ENCODE measurements around the gene KIAA1958.

Gene KIAA1958

DNA sequence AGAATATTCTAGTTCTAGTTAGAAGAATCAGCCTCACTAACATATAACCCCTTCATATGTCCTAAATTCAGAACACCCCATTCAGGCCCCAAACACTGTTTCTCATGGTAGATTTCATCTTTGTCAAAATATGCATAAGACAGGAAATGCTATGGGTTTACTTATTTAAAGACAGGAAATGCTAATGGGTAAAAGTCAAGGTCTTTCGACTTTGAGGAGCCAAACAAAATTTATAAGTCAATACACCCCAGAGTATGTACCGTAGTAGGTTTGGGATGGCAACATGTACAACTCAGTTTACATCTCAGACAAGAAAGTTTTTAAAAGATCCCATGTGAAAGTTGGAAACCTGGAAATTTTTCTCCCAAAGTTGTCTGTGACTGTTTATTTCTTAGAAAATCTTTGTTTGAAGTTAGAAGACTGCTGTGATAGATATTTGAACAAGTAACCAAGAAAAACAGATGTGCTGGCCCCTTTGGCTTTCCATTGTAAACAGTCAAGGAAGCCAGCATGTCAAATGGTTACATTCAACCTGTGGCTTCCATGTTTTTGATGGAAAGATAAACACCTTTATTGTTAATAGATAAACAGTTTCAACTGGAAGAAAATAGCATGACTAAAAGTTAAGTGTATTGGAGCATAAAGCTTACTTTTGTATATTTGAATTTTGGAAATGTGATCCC, 129.1 kb downstream of the KIAA1958 start:
- FAIRE-seq = no peak

DNA sequence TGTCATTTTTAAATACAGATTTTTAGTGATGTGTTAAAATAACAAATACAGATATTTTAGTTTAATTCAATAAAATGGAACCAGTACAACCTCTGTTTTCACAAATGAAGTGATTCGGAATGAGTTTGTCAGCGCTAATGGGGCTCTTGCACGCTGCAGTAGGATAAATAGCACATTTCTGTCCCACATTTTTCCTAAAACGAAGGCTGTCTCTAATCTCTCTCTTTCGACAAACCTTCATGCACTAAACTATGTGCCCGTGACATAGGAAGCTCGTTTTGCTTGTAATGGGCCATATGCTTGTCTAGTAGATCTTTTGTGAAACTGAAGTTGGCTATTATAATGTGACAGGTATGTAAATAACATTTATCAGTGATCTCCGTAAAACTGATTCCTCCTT, 130.7 kb downstream of the KIAA1958 start:
- FAIRE-seq = no peak

DNA sequence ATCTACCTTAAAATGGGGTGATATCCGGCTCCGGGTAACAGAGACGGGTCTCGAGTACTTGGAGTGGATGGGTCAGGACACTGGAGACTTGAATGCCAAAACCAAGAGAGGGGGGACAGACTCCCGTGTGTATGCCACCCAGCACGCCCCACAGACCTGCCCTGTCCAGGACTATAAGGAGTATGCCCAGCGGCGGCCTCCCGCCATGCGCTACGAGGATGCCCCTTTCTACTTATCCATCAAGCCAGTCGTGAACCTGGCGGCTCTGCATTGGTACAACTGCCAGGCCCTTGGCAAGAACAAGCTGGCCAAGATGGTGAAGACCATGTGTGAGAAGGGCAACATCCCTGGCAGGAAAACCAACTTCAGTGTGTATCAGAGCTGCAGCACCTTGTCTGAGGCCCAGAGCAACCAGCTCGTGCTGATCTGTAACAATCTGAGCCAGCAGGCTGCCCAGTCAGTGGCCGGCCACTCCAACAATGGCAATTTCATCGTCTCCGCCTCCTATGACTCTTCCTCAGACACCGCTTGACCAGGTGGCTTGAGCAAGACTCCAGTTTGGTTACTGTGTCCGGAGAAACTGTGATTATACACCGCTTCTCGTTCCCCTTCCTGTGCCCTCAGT, 131.9 kb downstream of the KIAA1958 start:
- no peak for FAIRE-seq

DNA sequence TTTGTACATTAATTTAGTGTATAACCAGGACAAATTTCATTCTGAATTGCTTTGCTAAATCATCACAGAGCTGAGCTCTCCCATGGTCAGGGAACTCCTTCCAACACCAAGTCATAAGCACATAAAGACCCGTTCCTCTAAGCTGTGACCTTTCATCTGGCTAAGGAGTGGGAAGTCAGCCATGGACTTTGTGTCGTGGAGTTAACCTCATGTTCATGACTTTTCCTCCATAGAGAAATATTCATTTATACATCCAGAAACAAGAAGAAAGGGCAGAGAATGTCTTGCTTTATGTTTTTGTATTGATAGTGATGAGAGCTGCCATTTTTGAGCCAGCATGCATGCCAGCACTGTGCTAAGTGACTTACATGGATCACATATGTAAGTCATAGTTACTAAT, 133.8 kb downstream of the KIAA1958 start:
- FAIRE-seq = no peak

DNA sequence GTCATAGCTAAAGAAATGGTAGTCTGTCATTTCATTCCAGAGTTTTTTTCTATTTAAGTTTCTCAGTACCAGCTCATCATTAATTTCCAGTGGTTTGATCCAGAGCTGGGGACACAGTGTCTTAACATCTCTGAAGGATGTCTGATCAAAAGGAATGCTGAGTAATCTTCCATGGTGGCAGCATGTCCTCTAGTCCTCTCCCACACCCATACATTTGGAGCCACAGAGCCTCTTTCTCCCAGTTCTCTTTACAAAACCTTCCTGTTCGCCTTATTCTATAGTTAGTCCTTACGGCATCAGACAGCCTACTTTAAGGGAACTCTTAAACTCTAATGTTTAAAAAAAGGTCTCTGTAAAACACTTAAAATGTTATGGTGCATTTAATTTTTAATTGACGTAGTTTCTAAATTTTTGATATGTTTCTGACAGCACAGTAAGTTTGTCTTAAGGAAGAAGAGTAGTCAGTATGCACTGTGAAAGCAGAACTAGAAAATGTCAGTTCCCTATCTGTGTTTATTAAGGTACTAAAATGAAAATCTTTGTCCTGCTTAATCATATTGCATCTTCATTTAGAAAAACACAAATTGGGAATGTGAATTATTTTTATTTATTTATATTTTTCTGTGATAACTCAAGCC, 134.5 kb downstream of the KIAA1958 start:
- FAIRE-seq = no peak

DNA sequence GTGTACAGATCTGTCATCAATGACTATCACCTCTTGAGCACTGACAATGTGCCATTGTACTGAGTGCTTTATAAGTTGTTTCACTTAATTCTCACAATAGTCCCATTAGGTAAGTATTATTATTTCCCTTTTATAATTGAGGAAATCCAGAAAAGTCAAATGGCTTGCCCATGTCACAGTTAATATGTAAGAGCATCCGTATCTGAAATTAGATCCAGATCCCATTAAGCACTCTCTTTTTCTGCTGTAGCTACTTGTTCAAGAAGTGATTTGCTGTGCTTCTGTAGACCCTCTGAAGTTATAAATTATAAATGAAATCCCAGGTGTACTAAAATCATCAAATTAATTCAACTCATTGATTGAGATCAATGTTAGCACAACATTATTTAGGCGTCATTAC, 136.6 kb downstream of the KIAA1958 start:
- FAIRE-seq = no peak

DNA sequence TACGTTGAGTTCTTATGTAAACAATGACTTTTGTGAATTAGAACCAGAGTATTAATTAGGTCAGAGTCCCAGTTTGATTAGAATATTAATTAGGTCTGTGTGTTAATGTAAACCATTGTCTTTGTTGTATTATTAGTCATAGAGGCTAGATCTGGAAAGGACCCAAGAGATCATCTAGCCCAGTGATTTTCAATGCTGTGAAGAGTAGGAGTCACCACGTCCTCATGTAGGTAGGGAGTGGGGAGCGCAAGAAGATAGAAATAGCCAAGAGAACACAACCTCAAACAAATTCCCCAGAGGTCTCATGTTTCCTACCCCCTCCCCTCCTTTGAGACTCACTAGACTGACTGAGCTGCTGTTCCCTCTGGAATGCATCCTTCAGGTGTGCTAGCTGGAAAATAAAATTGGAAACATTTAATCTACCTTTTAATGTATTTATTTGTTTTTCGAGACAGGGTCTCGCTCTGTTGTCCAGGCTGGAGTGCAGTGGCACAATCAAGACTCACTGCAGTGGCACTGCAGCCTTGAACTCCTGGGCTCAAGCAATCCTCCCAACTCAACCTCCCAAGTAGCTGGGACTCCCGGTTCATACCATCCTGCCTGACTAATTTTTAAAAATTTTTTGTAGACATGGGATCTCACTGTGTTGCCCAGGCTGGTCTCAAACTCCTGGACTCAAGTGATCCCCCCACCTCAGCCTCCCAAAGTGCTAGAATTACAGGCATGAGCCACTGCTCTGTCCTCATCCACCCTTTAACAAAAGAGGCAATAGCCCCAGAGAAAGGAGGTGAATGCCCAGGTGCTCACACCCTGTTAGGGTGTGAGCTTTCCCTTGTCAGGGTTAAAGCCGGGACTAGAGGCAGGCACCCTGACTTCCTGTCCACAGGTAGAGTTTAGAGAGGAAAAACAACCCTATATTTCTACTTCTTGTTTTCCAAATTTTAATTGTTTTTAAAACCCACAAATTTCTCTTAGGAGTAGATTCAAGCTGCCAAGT, 138.4 kb downstream of the KIAA1958 start:
- no peak for FAIRE-seq

DNA sequence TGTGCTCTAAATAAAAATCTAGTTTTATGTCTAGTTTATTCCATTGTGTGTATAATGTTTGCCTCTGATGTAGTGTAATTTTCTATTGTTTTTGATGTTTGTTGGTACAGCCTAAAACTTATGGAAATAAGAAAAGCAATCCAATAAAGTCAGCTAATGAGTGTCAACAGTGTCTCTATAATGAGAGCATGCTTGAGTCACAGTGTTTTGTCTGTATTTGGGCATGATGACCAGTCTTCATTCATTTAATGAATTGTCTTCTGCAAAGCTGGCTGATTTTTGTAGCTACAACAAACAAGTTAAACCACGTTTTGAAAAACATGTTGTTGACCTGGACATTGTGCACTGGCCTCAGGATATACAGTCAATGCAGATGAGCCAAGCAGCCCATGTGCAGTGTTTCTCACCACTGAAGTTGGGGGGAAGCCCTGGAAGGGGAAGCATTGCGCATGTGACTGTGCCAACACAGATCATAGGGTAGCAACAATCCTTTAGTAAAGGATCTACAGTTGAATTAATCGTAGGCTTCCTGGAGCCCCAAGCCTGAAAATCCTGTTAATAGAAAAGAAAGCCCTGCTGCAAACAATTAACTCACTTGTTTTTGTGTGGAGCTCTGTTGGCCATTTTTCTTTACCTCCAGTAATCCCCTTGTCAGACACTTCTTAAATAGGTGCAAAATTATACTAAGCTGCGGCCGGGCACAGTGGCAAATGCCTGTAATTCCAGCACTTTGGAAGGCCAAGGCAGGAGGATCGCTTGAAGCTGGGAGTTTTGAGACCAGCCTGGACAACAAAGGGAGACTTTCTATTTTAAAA, 143.3 kb downstream of the KIAA1958 start:
- FAIRE-seq = no peak

DNA sequence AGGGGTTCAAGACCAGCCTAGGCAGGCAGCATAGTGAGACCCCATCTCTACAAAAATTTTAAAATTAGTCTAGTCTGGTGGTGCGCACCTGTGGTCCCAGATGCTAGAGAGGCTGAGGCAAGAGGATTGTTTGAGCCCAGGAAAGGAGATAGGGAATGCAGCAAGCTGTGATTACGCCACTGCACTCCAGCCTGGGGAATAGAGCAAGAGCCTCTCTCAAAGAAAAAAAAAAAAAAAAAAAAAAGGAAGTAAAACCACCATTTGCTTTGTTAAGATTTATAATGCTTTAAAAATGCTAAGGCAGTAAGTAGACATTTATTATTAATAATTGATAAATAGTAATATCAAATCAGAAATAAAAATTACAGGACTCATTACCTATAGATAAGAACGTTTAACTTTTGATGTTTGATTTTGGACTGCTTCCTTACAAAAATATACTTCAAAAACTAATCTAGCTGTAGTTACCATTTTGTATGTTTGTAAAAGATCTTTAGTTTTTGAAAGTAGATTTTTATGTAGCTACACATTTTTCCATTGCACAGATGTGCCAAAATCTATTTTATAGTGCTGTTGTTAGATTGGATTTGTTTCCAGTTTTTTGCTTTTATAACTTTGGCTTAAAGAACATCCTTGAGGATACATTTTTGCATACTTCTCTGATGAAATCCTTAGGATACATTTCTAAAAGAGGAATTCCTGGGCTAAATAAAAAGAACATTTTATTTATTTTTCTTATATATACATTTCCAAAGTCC, 144.9 kb downstream of the KIAA1958 start:
- no peak for FAIRE-seq

DNA sequence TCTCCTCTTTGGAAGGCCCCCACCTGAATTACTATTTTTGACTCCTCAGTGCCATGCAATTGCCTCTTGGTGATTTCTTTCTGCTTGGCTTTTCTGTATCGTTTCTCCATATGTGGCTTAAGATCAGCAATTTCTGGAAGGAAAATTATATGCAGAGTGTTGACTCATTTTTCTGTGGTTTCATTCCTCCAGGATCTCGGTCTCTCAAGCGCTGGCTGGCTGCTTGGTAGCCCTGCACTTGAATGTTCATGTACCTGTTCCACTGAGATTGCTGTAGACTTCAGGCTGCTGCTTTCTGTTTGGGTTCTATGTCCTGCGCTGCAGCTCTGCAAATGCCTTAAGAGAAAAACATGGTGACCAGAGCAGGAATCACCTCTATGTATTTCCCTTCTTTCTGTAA, 153.7 kb downstream of the KIAA1958 start:
- no peak for FAIRE-seq

DNA sequence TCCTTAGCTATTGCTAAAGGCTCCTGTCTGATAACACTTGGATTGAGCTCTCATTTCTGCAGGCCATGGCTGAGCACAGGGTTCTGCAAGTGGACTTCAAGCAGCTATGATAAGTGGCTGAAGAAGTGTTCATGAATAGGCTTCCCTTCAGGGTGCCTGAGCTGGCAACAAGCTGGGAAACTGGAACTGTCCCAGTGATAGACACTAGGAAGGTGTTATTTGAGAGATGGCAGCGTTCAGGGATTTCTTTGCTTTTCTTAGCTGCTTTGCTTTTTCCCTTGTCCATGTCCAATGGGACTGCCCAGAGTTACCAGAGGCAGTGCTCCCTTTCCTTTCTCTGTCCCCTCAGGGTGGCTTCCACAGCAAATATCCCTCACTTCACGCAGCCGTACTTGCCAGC, 155.5 kb downstream of the KIAA1958 start:
- FAIRE-seq = no peak

DNA sequence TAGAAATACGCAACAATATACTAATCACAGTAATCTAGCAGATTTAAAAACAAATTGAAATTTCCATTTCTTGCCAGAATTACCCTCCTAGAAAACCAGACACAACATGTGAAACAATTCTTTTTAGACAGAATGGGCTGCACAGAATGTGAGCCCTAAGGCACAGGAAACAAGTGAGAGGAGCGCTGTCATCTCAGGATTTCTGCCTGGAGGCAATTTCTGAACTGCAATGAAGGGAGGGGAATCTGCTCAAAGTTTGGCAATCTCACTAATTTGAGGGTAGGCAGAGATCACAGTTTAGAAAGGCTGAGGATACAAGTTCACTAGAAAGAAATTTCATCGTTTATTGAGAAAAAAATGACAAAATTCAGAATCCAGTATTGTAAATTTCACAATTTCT, 161.0 kb downstream of the KIAA1958 start:
- no peak for FAIRE-seq

DNA sequence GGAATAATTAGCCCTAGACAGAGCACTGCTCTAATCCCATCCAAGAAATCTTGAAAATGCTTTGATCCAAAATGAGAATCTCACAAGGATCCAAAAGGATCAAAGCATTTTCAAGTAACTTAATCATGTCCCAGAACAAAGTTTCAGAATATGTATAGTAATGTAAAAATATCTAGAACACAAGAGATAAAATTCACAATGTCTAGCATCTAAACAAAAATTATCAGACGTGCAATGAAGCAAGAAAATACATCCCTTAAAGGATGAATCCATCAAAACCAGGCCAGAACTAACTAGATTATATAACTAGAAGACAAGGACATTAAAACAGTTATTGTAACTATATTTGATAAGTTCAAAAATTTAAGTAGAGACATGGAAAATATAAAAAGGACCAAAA, 162.0 kb downstream of the KIAA1958 start:
- no peak for FAIRE-seq

DNA sequence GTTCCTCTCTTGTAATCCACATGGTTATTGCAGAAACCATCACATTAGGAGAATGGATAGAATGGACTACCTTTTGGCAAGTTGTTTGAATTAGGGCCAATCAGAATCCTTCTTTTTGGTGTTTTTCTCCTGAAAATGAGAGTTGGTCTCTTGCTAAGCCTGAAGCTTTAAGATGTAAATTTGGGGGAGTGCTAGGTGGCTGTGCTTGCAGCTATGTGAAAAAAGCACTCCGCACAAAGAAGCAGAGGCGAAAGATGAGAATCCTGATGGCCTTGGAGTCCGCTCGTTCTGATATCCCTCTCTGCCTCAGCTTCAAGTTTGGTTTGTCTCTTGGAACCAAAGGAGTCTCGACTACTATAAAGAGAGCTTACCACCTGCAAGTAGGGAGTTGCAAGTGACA, 167.7 kb downstream of the KIAA1958 start:
- FAIRE-seq = no peak

DNA sequence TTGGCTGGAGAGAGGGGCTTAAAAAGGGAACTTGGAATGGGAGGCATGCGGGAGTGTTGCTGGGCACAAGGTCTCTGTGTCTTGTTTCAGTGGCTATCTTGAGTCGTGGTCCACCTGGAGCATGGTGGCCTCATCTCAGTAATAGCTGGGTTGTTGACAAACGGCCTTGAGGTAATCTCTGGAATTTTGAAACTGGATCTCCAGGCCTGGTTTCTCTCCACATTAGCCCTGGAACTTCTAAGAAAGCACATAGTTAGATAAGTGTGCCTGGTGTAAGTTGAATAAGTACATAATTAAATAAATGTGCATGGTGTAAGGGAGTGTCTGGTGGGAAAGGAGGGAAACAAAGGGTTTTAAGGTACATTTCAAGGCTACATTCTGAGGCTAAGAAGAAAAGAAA, 169.0 kb downstream of the KIAA1958 start:
- no peak for FAIRE-seq

DNA sequence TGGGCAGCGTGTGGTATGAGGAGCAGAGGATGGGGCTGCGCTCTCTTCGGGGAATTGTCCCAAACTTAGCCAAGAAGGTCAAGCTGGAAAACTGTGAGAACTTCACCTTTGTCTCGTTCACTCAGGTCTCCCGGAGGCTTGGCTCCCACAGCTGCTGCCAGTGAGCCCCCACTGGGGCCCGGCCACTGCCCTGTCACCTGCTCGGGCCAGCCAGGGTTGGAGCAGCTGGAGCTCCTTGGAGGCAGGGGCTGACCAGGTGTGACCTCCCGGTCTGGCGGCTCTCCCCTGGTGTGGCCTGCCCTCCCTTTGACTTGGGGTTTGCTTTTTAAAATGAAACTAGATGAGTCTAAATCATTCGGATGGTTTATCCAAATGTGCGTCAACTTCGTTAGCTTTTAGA, 173.3 kb downstream of the KIAA1958 start:
- FAIRE-seq = no peak

DNA sequence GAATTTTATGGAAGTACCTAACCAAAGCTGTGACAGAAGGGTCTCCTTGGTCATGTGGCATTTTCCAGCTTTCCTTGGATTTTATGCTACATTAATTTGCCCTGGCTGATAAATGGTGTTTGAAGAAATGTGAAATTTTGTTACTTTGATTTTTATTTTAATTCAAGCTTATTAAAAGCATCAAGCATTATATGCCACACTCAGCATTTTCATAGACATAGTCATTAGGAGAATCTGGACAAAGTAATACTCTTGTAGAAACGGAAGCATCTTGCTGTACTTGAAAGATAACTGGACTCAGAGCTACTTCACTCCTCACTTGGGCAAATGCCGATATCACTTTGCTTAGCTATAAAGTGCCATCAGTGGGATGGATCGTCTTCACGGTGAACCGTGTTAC, 177.1 kb downstream of the KIAA1958 start:
- no peak for FAIRE-seq

DNA sequence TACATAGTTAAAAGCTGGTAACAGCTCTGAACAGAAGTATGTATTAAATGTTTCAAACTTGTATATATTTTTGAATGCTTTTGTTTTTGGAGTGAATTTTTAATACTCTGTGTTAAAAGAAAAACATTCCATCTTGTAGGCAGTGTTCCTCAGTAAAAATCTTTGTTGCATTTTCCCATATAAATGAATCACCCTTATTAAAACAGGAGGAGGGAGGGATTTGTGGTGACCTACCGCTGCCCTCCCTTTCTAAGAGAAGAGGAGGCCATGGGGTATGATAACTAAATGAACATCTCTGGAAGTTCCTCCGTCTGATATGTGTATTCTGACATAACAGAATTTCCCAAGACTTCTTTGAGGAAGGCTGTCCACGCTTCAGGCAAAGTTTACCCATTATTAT, 177.9 kb downstream of the KIAA1958 start:
- no peak for FAIRE-seq

DNA sequence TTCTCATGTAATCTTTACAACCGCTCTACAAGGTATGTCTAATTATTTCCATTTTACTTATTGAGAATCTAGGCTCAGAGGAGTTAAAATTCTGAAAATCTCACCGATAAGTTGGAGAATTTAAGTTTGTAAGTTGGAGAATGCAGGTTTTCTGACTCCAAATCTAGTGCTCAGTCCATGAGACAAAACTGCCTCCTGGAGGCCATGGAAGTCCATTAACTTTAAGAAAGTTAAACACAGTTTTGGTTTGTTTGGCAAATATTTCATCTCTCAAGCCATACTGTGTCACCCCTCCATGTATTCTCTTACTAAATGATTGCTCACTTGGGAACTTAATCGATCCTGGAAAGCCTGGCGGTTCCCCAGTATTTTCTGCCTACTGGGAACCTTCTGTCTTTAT, 178.7 kb downstream of the KIAA1958 start:
- FAIRE-seq = no peak

DNA sequence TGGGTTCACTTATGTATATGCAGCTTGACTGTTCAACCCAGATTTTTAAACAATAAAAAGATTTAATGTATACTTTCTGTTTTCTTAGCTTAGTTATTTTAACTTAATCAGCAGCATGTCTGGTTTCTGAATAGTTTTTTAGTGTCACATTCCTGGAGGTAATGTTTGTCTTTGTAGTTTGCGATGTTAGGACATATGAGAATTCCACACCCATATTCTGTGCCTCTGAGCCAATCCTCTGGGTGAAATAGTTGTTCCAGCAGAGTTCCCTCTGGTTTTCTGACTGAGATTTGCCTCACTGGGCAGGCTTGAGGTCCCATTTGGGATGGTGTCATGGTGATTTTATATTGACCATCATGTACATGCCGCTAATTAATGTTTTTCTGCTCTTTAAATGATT, 182.7 kb downstream of the KIAA1958 start:
- FAIRE-seq = no peak

DNA sequence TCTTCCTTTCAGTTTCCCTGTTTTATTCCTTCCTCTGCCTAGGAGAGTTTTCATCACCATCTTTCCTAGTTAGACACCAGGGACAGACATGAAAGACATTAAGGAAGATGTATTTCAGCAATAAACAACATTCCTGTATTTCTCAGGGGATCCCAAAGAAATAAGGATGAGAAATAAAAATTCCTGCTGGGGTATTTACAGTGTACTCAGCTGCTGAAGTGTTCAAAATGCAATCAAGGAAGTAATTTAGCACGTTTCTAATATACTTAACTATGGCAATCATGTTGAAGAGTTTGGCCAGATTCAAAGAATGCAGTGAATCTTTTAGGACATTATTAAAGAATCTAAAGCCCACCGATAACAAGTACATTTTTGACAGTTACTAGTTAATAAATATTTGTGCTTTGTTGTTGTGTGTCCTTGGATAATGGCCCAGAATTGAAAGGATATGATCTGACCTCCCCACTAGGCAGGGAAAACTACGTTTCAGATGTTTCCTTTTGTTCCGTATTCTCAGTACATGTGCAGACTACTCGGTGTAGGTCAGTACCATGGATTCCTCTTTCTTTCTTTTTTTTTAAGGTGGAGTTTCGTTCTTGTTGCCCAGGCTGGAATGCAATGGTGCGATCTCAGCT, 184.5 kb downstream of the KIAA1958 start:
- no peak for FAIRE-seq

Measured in TTC549 (cell line).